Measurements from ENCODE around the gene NAA50.

DNA sequence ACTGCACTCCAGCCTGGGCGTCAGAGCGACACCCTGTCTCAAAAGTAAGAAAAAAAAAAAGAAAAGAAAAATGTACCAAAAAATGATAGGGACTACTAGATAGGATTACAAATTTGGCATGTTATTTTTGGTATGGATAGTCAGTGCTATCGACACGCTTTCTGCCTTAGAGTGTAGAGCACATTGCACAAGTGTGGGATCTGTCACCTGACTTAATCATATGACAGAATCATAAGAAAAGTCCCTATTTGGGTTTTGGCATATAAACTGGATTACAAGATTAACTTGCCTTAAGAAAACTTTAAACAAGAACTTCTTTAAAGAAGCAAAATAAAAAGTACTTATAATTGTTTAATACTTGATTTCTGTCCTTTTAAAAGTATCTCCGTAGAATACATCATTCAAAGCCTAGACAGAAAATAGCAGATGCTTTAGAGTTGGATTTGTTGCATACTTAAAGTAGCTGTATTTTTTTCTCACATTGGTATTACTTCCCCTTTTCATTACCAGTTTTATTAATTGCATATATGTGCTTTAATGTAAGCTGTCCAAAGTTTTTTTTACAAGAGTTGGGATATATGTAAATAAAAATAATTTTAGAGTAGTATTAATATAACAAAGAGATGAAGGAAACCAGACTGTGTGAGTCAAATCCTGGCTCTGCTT is 8.6 kb upstream of the NAA50 start:
- no peak for TF ChIP-seq EZH2 (IDR thresholded peaks at IDR 0.05; ENCODE audit: low read depth, unreplicated experiment)
- TF ChIP-seq CREB1 (CRISPR knock-in tag; IDR thresholded peaks at IDR 0.05; ENCODE audit: low read depth) = no peak
- TF ChIP-seq, protein P1, sequence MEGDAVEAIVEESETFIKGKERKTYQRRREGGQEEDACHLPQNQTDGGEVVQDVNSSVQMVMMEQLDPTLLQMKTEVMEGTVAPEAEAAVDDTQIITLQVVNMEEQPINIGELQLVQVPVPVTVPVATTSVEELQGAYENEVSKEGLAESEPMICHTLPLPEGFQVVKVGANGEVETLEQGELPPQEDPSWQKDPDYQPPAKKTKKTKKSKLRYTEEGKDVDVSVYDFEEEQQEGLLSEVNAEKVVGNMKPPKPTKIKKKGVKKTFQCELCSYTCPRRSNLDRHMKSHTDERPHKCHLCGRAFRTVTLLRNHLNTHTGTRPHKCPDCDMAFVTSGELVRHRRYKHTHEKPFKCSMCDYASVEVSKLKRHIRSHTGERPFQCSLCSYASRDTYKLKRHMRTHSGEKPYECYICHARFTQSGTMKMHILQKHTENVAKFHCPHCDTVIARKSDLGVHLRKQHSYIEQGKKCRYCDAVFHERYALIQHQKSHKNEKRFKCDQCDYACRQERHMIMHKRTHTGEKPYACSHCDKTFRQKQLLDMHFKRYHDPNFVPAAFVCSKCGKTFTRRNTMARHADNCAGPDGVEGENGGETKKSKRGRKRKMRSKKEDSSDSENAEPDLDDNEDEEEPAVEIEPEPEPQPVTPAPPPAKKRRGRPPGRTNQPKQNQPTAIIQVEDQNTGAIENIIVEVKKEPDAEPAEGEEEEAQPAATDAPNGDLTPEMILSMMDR (conservative IDR thresholded peaks at IDR 0.05; ENCODE audit: low read depth in 2 of 2) = no peak
- TF ChIP-seq POLR2AphosphoS5 (IDR thresholded peaks at IDR 0.05; ENCODE audit: low read depth) = no peak
- no peak for TF ChIP-seq EZH2phosphoT487 (IDR thresholded peaks at IDR 0.05; ENCODE audit: unreplicated experiment)
- no peak for TF ChIP-seq JUNB (IDR thresholded peaks at IDR 0.05; ENCODE audit: unreplicated experiment)
- TF ChIP-seq, protein P2, sequence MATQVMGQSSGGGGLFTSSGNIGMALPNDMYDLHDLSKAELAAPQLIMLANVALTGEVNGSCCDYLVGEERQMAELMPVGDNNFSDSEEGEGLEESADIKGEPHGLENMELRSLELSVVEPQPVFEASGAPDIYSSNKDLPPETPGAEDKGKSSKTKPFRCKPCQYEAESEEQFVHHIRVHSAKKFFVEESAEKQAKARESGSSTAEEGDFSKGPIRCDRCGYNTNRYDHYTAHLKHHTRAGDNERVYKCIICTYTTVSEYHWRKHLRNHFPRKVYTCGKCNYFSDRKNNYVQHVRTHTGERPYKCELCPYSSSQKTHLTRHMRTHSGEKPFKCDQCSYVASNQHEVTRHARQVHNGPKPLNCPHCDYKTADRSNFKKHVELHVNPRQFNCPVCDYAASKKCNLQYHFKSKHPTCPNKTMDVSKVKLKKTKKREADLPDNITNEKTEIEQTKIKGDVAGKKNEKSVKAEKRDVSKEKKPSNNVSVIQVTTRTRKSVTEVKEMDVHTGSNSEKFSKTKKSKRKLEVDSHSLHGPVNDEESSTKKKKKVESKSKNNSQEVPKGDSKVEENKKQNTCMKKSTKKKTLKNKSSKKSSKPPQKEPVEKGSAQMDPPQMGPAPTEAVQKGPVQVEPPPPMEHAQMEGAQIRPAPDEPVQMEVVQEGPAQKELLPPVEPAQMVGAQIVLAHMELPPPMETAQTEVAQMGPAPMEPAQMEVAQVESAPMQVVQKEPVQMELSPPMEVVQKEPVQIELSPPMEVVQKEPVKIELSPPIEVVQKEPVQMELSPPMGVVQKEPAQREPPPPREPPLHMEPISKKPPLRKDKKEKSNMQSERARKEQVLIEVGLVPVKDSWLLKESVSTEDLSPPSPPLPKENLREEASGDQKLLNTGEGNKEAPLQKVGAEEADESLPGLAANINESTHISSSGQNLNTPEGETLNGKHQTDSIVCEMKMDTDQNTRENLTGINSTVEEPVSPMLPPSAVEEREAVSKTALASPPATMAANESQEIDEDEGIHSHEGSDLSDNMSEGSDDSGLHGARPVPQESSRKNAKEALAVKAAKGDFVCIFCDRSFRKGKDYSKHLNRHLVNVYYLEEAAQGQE (IDR thresholded peaks at IDR 0.05; ENCODE audit: unreplicated experiment) = no peak
- TF ChIP-seq, protein P3, sequence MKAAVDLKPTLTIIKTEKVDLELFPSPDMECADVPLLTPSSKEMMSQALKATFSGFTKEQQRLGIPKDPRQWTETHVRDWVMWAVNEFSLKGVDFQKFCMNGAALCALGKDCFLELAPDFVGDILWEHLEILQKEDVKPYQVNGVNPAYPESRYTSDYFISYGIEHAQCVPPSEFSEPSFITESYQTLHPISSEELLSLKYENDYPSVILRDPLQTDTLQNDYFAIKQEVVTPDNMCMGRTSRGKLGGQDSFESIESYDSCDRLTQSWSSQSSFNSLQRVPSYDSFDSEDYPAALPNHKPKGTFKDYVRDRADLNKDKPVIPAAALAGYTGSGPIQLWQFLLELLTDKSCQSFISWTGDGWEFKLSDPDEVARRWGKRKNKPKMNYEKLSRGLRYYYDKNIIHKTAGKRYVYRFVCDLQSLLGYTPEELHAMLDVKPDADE (IDR thresholded peaks at IDR 0.05) = no peak
- no peak for TF ChIP-seq STAT1 (IDR thresholded peaks at IDR 0.05; ENCODE audit: unreplicated experiment)
- TF ChIP-seq, protein P4, sequence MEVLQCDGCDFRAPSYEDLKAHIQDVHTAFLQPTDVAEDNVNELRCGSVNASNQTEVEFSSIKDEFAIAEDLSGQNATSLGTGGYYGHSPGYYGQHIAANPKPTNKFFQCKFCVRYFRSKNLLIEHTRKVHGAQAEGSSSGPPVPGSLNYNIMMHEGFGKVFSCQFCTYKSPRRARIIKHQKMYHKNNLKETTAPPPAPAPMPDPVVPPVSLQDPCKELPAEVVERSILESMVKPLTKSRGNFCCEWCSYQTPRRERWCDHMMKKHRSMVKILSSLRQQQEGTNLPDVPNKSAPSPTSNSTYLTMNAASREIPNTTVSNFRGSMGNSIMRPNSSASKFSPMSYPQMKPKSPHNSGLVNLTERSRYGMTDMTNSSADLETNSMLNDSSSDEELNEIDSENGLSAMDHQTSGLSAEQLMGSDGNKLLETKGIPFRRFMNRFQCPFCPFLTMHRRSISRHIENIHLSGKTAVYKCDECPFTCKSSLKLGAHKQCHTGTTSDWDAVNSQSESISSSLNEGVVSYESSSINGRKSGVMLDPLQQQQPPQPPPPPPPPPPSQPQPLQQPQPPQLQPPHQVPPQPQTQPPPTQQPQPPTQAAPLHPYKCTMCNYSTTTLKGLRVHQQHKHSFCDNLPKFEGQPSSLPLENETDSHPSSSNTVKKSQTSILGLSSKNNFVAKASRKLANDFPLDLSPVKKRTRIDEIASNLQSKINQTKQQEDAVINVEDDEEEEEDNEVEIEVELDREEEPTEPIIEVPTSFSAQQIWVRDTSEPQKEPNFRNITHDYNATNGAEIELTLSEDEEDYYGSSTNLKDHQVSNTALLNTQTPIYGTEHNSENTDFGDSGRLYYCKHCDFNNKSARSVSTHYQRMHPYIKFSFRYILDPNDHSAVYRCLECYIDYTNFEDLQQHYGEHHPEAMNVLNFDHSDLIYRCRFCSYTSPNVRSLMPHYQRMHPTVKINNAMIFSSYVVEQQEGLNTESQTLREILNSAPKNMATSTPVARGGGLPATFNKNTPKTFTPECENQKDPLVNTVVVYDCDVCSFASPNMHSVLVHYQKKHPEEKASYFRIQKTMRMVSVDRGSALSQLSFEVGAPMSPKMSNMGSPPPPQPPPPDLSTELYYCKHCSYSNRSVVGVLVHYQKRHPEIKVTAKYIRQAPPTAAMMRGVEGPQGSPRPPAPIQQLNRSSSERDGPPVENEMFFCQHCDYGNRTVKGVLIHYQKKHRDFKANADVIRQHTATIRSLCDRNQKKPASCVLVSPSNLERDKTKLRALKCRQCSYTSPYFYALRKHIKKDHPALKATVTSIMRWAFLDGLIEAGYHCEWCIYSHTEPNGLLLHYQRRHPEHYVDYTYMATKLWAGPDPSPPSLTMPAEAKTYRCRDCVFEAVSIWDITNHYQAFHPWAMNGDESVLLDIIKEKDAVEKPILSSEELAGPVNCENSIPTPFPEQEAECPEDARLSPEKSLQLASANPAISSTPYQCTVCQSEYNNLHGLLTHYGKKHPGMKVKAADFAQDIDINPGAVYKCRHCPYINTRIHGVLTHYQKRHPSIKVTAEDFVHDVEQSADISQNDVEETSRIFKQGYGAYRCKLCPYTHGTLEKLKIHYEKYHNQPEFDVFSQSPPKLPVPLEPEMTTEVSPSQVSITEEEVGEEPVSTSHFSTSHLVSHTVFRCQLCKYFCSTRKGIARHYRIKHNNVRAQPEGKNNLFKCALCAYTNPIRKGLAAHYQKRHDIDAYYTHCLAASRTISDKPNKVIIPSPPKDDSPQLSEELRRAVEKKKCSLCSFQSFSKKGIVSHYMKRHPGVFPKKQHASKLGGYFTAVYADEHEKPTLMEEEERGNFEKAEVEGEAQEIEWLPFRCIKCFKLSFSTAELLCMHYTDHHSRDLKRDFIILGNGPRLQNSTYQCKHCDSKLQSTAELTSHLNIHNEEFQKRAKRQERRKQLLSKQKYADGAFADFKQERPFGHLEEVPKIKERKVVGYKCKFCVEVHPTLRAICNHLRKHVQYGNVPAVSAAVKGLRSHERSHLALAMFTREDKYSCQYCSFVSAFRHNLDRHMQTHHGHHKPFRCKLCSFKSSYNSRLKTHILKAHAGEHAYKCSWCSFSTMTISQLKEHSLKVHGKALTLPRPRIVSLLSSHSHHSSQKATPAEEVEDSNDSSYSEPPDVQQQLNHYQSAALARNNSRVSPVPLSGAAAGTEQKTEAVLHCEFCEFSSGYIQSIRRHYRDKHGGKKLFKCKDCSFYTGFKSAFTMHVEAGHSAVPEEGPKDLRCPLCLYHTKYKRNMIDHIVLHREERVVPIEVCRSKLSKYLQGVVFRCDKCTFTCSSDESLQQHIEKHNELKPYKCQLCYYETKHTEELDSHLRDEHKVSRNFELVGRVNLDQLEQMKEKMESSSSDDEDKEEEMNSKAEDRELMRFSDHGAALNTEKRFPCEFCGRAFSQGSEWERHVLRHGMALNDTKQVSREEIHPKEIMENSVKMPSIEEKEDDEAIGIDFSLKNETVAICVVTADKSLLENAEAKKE (CRISPR knock-in tag; IDR thresholded peaks at IDR 0.05) = no peak
- TF ChIP-seq ZNF331 (CRISPR knock-in tag; IDR thresholded peaks at IDR 0.05; ENCODE audit: low read depth) = no peak
- TF ChIP-seq ZNF114 (CRISPR knock-in tag; IDR thresholded peaks at IDR 0.05) = no peak
- no peak for TF ChIP-seq NANOG (IDR thresholded peaks at IDR 0.05; ENCODE audit: borderline replicate concordance)

Data from GM23338 (cell line).